ENCODE measurements around the gene WWC2.

WWC2 gene

GRCh38 chr4:183098723-183099536, at the start of gene WWC2:
TSS of gene WWC2 (plus strand) at chr4:183099257. CDS start at chr4:183099492, 235 bp downstream.
- DNase-seq = peak; percentile 18

GRCh38 chr4:183053681-183054080, 45.4 kb upstream of the WWC2 start:
- DNase-seq = no peak

DNA sequence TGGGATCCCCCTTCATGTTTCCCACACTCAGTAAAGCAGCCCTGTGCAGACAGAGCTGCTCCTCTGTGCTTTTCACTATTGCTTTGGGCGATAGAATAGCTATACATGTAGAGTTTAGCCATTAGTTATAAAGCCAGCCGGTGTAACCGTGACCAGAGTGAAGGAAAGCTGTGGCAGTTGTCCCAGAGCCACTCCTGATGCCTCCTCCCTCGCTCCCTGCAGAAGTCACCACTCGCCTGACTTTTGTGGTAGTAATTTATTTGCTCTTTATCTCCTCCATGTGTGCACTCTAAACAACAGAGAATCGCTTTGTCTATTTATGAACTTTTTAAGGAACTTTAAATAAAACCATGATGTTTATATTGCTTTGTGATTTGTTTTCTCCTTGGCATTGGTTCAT, 41.8 kb upstream of the WWC2 start:
- no peak for DNase-seq

DNA sequence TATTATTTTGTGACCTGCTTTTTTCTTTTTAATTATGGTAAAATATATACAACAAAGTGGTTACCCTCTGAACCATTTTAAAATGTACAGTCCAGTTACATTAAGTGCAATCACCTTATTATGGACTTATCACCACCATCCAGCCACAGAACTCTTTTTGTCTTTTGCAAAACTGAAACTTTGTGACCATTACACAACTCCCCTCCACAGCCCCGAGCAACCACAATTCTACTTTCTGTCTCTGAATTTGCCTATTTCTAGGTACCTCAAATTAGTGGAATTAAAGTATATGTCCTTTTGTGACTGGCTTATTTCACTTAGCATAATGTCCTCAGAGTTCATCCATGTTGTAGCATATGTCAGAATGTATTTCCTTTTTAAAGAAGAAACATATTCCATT, 39.3 kb upstream of the WWC2 start:
- DNase-seq = no peak

DNA sequence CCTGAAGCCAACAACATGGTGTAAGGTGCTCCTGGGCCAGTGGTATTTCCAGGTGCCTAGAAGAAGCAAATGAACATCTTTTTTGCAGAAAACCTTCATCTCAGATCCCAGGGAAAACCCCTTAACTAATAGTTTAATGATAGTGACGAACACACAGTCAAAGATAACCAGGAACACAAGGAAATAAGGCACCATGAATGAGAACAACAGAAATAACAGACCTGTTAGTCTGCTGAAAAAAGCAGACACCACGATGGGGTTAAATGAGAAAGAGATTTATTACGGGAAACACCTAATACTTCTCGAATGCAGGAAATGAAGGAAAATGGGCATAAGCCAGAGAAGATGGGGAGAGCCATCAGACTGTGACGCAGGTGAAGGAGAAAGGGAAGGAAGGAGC, 30.6 kb upstream of the WWC2 start:
- no peak for DNase-seq

DNA sequence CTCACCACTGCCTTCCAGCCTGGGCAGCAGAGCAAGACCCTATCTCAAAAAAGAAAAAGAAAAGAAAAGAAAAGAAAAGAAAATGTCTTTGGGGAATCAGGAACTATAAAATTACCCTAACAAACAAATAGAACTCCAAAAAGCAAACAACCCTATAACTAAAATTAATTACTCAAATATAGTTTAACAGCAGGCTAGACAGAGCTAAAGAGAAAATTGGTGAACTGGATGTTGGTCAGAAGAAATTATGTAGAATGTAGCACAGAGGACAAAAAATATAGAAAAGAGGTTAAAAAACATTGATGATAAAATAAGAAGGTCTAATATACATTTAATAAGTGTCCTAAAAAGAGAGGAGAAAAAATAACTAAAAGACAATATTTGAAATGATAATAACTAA, 27.8 kb upstream of the WWC2 start:
- DNase-seq = no peak

DNA sequence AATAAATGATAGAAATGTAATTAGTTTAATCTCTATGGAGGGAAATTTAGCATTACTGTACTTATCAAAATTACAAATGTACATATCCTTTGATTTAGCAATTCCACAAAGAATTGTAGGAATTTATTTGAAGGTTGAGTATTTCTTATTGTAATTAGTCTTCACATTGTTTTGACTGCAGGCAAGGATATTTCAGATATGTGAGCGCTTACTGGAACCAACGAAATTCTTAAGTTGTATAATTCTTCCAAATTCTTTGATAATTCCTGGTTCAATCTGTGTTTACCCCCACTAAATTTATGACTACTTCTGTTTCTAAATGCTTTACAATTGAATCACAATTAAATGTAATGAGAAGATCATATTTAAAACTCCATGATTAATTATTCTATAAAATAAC, 26.9 kb upstream of the WWC2 start:
- no peak for DNase-seq

DNA sequence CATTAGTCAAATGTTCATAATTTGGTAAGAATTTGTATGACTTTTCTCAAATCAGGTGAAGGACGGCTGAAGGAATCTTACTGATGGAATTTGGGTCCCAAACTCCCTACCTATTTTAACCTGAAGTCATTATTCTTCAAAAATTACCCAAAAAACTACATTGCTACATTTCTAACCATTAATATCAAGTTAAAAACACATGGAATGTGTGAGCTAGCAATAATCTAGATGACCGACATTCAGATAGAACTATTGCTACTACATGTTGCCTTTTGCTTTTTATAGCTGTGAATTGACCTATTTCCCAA, 25.3 kb upstream of the WWC2 start:
- DNase-seq = no peak

GRCh38 chr4:183074288-183074990, 24.6 kb upstream of the WWC2 start:
- DNase-seq = no peak

DNA sequence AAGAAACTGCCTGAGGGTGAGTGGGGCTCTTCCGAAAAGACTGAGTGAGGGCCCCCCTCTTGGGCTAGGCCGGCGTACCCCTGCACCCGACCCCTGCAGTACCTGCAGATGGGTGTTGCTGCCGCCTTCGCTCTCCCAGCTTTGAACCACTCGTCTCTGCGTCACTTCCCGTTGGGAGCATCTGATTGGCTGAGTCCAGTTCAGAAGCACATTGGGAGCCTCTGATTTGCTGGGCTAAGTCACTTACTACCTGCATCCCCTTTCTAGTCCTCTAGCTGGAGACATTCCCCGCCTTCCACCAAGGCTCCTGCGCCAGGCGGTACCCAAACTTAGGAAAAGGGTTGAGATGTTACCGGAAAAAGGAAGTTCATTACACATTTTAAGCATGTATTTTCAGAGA, 20.4 kb upstream of the WWC2 start:
- DNase-seq = no peak

- no peak for DNase-seq
Measured at GRCh38 chr4:183080372-183081115, 18.5 kb upstream of the WWC2 start.

DNA sequence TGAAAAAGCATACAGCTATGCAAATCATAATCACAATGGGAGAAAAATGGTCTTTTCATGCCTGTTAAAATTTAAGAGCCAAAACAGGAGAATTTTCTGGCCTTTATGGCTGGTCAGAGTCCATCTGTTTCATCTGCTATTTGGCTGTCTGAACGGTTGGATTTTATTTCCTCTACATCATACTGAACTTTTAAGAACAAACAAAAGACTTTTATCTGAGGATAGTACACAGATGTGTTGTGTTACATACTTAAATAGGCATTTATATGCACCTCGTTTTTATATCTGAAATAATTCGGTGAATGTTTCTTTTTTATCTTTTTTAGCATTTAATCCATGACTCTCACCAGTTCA, 18.0 kb upstream of the WWC2 start:
- no peak for DNase-seq

GRCh38 chr4:183082053-183082452, 17.0 kb upstream of the WWC2 start:
- no peak for DNase-seq

GRCh38 chr4:183094393-183095198, 4.5 kb upstream of the WWC2 start:
- DNase-seq = no peak

- no peak for DNase-seq
Measured at GRCh38 chr4:183095199-183095512, 3.9 kb upstream of the WWC2 start.

DNA sequence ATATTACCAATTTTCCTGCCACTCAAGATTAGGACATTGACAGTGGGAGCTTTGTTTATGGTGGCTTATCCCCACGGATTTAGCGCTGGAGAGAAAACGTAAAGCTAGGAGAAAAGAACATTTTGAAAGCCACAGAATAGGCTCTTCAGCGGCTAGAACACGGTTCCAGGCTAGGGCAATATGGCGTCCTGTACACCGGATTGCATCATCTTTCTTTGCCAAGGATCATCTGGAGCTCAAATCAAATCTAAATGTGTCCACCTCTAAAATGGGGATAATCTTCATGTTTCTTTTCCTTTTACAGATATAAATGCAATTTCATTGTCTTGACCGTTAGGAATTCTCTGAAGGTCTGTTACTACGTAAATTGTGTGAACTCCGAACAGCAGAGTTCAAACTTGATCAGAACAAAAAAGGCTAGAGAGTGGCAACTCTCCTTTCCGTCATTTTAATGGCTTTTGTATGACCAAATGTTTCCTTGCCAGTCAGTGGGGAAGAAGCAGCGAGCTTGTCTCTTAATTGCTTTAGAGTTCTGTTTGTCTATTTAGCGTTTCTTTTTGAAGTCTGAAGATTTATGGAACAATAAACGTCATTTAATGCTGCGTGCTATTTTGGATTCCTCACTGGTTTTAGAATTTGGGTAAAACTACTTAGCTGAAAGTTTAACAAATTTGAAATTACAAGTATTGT, 2.6 kb upstream of the WWC2 start:
- DNase-seq = no peak

DNA sequence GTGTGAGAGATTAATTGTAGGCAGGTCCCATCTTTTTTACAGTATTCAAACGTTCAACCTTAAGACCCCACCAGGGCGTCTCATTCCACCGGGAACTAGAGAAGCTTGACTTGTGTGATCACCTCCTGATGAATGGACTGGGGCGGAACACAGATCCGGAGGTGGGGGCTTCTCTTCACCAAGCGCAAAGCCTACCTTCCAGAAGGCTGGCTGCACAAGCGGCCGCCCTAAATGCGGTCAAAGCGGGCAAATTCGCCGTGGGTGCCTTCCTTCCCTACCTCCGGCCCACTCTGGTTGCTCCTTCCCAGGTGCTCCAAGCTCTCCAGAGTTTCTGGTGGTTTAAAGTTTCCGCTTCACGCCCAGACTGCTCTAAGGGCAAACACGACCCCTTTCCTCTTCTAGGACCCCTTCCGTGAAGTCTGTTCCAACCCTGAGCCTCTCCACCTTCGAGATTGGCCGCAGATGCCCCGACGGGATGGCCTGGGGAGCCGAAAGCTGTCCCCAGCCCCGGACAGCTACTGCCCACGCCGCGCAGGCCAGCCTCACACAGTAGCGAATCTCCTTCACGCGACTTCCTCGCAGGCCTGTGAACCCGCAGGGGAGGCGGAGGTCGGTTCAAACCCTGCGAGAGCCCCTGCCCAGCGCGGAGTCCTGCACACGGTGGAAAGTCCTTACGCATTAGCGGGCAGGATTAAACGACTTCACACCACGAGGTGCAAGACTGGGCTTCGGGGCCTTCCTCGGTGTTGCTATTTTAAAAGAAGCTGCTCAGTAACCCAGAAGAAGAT, 1.6 kb upstream of the WWC2 start:
- DNase-seq = no peak

GRCh38 chr4:183098019-183098722, 886 bp upstream of the WWC2 start:
- DNase-seq = no peak

- no peak for DNase-seq
Measured at GRCh38 chr4:183099537-183100297, 660 bp downstream of the WWC2 start.

- no peak for DNase-seq
Measured at GRCh38 chr4:183100298-183100599, 1.2 kb downstream of the WWC2 start.

DNA sequence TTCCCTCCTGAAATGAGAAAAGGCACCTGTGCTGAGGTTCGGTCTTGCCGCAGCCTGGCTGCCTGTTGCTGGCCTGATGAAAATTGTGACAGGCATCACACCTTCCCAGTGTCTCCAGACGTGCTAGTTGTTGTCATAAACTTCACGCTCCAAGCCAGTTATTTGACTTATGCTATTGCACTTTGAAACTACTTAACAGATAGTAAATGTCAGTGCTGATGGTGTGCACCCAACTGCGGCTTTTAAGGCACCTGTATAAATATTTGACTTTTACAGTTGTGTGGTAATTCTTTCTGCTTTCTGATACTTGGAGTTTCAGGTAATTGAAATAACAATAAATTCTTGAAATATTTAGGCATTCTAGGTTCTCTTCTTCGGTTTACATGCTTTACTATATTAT, 1.8 kb downstream of the WWC2 start:
- DNase-seq = no peak
